ENCODE results near the gene SYCP2L. TPM values are rescaled to one million over a fixed set of nuclear protein-coding genes. Genes with fewer than 3 reads are reported as not detected.
"Not testable (repeated sequence)": the region's sequence is repeated elsewhere in the genome, so short reads cannot be mapped to it uniquely, and the experiment has no call there.

The SYCP2L gene
- total RNA-seq, 1 donor from 2014 or later = 11.8 TPM

DNA sequence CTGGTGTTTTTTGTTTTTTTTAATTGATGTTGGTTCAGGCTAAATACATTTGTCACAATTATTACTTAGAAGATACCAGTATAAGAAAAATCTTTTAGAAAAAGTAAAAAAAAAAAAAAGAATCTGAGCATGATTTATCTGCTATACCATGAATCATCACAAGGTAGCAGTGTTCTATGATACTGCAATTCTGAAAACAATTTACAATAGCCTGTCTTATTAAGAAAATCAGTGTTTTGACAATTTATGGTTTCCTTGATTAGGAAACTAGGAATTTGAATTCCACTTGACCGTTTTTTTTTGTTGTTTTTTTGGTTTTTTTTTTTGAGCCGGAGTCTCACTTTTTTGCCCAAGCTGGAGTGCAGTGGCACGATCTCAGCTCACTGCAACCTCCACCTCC, 39.2 kb upstream of the SYCP2L start:
- Mint-ChIP-seq H3K4me3 (ENCODE audit: low read depth) (no peak overlapping the region), H3K27ac (no peak overlapping the region), H3K4me1 (ENCODE audit: low read depth) (no peaks in the 10 kb centered on the region), H3K36me3 (ENCODE audit: insufficient read depth) (no peaks in the 10 kb centered on the region), H3K27me3 (peaks cover 5% of the 10 kb centered on the region), H3K9me3 (ENCODE audit: low read depth) (no peaks in the 10 kb centered on the region)
- TF ChIP-seq, protein P1, sequence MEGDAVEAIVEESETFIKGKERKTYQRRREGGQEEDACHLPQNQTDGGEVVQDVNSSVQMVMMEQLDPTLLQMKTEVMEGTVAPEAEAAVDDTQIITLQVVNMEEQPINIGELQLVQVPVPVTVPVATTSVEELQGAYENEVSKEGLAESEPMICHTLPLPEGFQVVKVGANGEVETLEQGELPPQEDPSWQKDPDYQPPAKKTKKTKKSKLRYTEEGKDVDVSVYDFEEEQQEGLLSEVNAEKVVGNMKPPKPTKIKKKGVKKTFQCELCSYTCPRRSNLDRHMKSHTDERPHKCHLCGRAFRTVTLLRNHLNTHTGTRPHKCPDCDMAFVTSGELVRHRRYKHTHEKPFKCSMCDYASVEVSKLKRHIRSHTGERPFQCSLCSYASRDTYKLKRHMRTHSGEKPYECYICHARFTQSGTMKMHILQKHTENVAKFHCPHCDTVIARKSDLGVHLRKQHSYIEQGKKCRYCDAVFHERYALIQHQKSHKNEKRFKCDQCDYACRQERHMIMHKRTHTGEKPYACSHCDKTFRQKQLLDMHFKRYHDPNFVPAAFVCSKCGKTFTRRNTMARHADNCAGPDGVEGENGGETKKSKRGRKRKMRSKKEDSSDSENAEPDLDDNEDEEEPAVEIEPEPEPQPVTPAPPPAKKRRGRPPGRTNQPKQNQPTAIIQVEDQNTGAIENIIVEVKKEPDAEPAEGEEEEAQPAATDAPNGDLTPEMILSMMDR (IDR thresholded peaks at IDR 0.05; ENCODE audit: unreplicated experiment) = peak; percentile 40
- DNase-seq (ENCODE audit: low spot score, unreplicated experiment) = no peak

DNA sequence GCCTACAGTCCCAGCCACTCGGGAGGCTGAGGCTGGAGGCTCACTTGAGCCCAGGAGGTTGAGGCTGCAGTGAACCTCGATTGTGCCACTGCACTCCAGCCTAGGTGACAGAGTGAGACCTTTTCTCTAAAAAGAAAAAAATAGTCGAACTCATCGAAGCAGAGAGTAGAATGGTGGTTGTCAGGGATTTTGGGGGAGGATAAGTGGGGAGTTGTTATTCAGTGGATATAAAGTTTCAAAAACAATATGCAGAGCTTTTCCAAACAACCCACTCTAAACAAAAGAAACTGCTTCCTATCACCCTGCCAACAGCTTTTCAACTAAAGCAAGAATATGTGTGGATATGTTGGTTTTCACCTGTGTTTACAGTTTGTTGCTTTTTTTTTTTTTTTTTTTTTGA, 37.0 kb upstream of the SYCP2L start:
- H3K27me3 Mint-ChIP-seq = no peaks in the 10 kb centered on the region
- no peak overlapping the region for H3K4me3 Mint-ChIP-seq (ENCODE audit: low read depth)
- peak overlapping the region; percentile 71 for H3K27ac Mint-ChIP-seq
- no peaks in the 10 kb centered on the region for H3K4me1 Mint-ChIP-seq (ENCODE audit: low read depth)
- H3K36me3 Mint-ChIP-seq (ENCODE audit: insufficient read depth) = peaks cover 6% of the 10 kb centered on the region
- DNase-seq (ENCODE audit: low spot score, unreplicated experiment) = no peak
- TF ChIP-seq, protein P1 (IDR thresholded peaks at IDR 0.05; ENCODE audit: unreplicated experiment) = no peak
- H3K9me3 Mint-ChIP-seq (ENCODE audit: low read depth) = peaks cover 14% of the 10 kb centered on the region

DNA sequence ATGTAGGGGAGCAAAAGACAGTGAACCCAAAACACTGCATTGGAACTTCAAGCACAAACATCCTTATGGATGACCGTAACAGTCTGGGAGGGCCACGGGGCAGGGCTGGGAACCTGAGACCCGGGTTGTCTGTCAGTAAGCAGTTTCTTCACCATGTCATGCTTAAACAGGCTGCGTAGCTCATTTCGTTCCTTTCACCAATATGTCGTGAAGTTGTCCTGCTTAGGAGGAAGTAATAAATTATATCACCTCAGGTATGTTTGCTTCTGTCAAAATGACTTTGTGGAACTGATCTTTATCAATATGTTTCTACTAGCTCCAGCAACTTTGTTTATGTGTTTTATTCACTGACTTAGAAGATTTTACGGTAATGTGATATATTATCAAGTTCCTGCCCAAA, 36.1 kb upstream of the SYCP2L start:
- no peak overlapping the region for H3K27ac Mint-ChIP-seq
- no peak overlapping the region for H3K4me3 Mint-ChIP-seq (ENCODE audit: low read depth)
- H3K9me3 Mint-ChIP-seq (ENCODE audit: low read depth) = peaks cover 17% of the 10 kb centered on the region
- TF ChIP-seq, protein P1 (IDR thresholded peaks at IDR 0.05; ENCODE audit: unreplicated experiment) = no peak
- H3K36me3 Mint-ChIP-seq (ENCODE audit: insufficient read depth) = peaks cover 6% of the 10 kb centered on the region
- DNase-seq (ENCODE audit: low spot score, unreplicated experiment) = no peak
- no peaks in the 10 kb centered on the region for H3K27me3 Mint-ChIP-seq
- no peaks in the 10 kb centered on the region for H3K4me1 Mint-ChIP-seq (ENCODE audit: low read depth)

DNA sequence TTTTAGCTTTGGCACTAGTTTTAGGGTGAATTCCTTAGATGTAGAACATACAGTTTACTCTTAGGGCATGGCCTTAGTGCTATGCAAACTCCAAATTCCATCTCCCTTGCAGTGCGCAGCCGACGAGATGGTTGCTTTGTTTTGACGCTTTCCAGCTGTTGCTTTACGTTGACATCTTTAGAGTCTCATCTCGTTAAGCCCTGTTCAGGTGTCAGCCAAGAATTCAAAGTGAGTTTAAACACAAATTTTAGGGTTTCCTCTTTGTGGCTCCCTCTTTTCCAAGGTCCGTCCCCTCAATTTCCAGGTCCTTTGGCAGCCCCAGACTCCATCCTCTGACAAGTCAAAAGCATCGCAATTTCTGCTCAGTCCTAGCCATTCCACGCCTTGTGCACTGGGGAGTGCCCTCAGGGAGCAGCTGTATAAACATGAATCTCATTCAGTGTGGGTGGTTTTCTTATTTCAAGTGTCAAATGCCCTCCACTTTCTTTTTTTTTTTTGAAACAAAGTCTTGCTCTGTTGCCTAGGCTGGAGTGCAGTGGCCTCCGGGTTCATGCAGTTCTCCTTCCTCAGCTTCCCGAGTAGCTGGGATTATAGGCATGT, 34.4 kb upstream of the SYCP2L start:
- H3K9me3 Mint-ChIP-seq (ENCODE audit: low read depth) = peaks cover 17% of the 10 kb centered on the region
- H3K4me1 Mint-ChIP-seq (ENCODE audit: low read depth) = no peaks in the 10 kb centered on the region
- TF ChIP-seq, protein P1 (IDR thresholded peaks at IDR 0.05; ENCODE audit: unreplicated experiment) = no peak
- no peak overlapping the region for H3K4me3 Mint-ChIP-seq (ENCODE audit: low read depth)
- H3K27ac Mint-ChIP-seq = no peak overlapping the region
- peaks cover 6% of the 10 kb centered on the region for H3K36me3 Mint-ChIP-seq (ENCODE audit: insufficient read depth)
- DNase-seq (ENCODE audit: low spot score, unreplicated experiment) = no peak
- H3K27me3 Mint-ChIP-seq = no peaks in the 10 kb centered on the region

DNA sequence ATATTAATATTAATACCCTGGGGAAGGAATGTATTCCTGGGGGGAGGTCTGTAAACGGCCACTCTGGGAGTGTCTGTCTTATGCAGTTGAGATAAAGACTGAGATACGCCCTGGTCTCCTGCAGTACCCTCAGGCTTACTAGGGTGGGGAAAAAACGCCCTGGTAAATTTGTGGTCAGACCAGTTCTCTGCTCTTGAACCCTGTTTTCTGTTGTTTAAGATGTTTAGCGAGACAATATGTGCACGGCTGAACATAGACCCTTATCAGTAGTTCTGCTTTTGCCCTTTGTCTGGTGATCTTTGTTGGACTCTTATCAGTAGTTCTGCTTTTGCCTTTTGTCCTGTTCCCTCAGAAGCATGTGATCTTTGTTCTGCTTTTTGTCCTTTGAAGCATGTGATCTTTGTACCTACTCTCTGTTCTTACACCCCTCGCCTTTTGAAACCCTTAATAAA, 33.0 kb upstream of the SYCP2L start:
- not testable (repeated sequence) for H3K27ac Mint-ChIP-seq; H3K4me3 Mint-ChIP-seq (ENCODE audit: low read depth); DNase-seq (ENCODE audit: low spot score, unreplicated experiment); H3K4me1 Mint-ChIP-seq (ENCODE audit: low read depth); H3K36me3 Mint-ChIP-seq (ENCODE audit: insufficient read depth); H3K27me3 Mint-ChIP-seq
- H3K9me3 Mint-ChIP-seq (ENCODE audit: low read depth) = peaks cover 17% of the 10 kb centered on the region

DNA sequence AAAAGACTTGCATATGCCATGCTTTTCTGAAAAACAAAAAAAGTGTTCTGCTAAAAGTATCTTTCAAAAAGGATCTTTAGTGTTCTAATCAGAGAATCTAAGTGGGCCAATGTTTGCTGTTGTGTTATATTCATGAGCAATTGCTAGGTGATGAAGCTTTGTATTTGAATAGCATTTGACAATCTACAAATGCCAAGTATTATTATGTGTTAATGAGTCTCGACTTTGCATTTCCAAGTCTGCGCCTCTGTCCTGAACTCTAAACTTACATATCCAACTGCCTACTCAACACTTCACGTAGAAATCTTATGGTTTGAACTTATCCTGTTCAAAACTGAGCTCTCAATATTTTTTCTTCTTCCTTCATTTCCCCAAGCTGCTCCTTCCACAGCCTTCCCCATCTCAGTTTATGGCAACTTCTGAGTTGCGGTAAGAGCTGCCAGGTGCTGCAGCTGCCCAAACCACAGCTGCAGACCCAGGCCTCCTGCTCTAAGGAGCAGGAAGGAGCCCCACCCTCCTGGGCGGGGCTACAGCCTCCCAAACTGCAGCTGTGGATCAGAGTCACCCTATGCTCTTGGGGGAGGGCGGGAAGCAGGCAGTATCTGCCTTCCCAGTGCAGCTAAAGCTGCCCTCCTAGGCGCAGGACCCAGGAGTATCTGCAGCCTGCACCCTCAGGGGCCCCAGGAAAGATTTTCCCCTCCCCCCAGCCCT, 31.8 kb upstream of the SYCP2L start:
- peaks cover 6% of the 10 kb centered on the region for H3K36me3 Mint-ChIP-seq (ENCODE audit: insufficient read depth)
- DNase-seq (ENCODE audit: low spot score, unreplicated experiment) = no peak
- H3K4me1 Mint-ChIP-seq (ENCODE audit: low read depth) = no peaks in the 10 kb centered on the region
- H3K27me3 Mint-ChIP-seq = no peaks in the 10 kb centered on the region
- no peak overlapping the region for H3K27ac Mint-ChIP-seq
- TF ChIP-seq, protein P1 (IDR thresholded peaks at IDR 0.05; ENCODE audit: unreplicated experiment) = no peak
- H3K4me3 Mint-ChIP-seq (ENCODE audit: low read depth) = no peak overlapping the region
- H3K9me3 Mint-ChIP-seq (ENCODE audit: low read depth) = peaks cover 17% of the 10 kb centered on the region

All from progenitor cell of endocrine pancreas (in vitro differentiated cells).